Nephron (organoid): Measurements from ENCODE around the gene UTP4.
"Not testable (repeated sequence)": the region's sequence is repeated elsewhere in the genome, so short reads cannot be mapped to it uniquely, and the experiment has no call there.

Experiments
- H3K27ac Mint-ChIP-seq, 3 experiments: 2 replicates each; pipeline ENCODE4 v1.8.0; 2020; ENCODE audit warnings: mixed read lengths in 3 of 3, mild to moderate bottlenecking in 2 of 3, moderate library complexity in 1 of 3
- H3K27me3 Mint-ChIP-seq: 2 replicates; pipeline ENCODE4 v1.8.0; 2021; ENCODE audit warnings: low read depth, mild to moderate bottlenecking, moderate library complexity, mixed read lengths
- H3K36me3 Mint-ChIP-seq: 2 replicates; pipeline ENCODE4 v1.8.0; 2020; ENCODE audit warnings: low read depth, mixed read lengths
- H3K4me1 Mint-ChIP-seq: 2 replicates; pipeline ENCODE4 v1.8.0; 2020; ENCODE audit warnings: mixed read lengths
- H3K4me3 Mint-ChIP-seq, 3 experiments: 2 replicates each; pipeline ENCODE4 v1.8.0; 2020; ENCODE audit warnings: mild to moderate bottlenecking in 3 of 3, mixed read lengths in 3 of 3, moderate library complexity in 2 of 3
- H3K9me3 Mint-ChIP-seq: 2 replicates; pipeline ENCODE4 v1.8.0; 2020; ENCODE audit warnings: mixed read lengths
- TF ChIP-seq, protein P1 (sequence below), 3 experiments: fragments of 200-600 bp; sonication (generic); IDR thresholded peaks; one replicate each; pipeline ENCODE4 v1.5.0; 2021; ENCODE audit warnings: antibody characterized with exemption in 3 of 3; ENCODE audit not compliant: unreplicated experiment in 3 of 3

UTP4 gene

DNA sequence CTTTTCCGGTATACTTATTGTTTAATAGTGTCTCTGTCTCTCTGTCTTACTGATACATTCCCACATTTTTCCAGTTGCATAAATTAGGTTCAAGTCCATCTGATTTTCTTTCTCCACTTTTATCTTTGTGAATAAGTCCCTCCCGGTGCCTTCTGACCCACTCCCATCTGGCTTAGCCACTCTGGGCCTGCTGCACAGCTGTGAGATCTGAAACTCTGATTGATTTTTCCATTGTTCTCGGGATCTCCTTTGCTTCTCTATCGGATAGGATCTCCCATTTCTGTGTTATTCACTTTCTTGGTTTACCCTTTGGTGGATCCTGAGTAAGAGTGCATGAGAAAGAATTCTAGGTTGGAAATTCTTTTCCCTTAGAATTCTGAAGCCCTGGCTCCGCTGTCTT, 8.6 kb downstream of the UTP4 start:
- TF ChIP-seq, protein P1, sequence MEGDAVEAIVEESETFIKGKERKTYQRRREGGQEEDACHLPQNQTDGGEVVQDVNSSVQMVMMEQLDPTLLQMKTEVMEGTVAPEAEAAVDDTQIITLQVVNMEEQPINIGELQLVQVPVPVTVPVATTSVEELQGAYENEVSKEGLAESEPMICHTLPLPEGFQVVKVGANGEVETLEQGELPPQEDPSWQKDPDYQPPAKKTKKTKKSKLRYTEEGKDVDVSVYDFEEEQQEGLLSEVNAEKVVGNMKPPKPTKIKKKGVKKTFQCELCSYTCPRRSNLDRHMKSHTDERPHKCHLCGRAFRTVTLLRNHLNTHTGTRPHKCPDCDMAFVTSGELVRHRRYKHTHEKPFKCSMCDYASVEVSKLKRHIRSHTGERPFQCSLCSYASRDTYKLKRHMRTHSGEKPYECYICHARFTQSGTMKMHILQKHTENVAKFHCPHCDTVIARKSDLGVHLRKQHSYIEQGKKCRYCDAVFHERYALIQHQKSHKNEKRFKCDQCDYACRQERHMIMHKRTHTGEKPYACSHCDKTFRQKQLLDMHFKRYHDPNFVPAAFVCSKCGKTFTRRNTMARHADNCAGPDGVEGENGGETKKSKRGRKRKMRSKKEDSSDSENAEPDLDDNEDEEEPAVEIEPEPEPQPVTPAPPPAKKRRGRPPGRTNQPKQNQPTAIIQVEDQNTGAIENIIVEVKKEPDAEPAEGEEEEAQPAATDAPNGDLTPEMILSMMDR (IDR thresholded peaks at IDR 0.05; ENCODE audit: unreplicated experiment in 3 of 3): no peak
- Mint-ChIP-seq H3K9me3 (no peaks in the 10 kb centered on the region), H3K4me3 (no peak overlapping the region), H3K27ac (peak overlapping the region; percentile 1 to 77 (median 60)), H3K4me1 (no peaks in the 10 kb centered on the region), H3K36me3 (peaks cover 76% of the 10 kb centered on the region), H3K27me3 (no peaks in the 10 kb centered on the region)

DNA sequence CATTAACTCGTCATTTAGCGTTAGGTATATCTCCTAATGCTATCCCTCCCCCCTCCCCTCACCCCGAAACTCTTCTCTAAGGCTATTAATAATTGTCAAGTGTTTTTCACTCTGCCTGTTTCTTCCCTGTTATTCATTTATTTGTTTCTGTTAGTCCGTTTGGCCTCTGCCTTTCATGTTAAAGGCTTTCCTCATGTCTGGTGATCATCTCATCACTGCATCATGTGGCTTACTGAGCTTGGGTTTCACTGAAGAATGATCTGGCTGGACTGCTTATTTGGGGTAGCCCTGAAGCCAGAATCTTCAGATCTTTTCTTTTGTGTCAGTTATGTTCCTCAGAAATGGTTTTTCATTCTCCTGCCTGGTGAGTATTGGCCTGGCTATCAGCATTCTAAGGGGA, 9.5 kb downstream of the UTP4 start:
- Mint-ChIP-seq H3K36me3 (peaks cover 73% of the 10 kb centered on the region), H3K9me3 (no peaks in the 10 kb centered on the region), H3K4me1 (no peaks in the 10 kb centered on the region), H3K27me3 (no peaks in the 10 kb centered on the region), H3K27ac (peak overlapping the region; percentile 77 to 88 (median 84)), H3K4me3 (no peak overlapping the region)
- TF ChIP-seq, protein P1 (IDR thresholded peaks at IDR 0.05; ENCODE audit: unreplicated experiment in 3 of 3): no peak

DNA sequence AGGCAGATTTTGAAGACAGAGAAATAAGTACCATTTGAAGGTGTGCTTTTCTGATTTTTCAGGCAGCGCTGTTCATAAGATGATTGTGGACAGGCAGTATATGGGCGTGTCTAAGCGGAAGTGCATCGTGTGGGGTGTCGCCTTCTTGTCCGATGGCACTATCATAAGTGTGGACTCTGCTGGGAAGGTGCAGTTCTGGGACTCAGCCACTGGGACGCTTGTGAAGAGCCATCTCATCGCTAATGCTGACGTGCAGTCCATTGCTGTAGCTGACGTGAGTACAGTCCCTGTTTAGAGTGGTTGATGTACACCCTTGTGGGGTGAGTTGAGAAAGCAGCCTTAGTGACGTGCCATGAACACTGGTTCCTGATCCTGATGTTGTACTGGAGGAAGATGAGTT, 10.7 kb downstream of the UTP4 start:
- Mint-ChIP-seq H3K9me3 (no peaks in the 10 kb centered on the region), H3K27ac (peak overlapping the region; percentile 7 to 84 (median 77)), H3K27me3 (no peaks in the 10 kb centered on the region), H3K4me1 (no peaks in the 10 kb centered on the region), H3K4me3 (no peak overlapping the region), H3K36me3 (peaks cover 68% of the 10 kb centered on the region)
- TF ChIP-seq, protein P1 (IDR thresholded peaks at IDR 0.05; ENCODE audit: unreplicated experiment in 3 of 3): no peak

DNA sequence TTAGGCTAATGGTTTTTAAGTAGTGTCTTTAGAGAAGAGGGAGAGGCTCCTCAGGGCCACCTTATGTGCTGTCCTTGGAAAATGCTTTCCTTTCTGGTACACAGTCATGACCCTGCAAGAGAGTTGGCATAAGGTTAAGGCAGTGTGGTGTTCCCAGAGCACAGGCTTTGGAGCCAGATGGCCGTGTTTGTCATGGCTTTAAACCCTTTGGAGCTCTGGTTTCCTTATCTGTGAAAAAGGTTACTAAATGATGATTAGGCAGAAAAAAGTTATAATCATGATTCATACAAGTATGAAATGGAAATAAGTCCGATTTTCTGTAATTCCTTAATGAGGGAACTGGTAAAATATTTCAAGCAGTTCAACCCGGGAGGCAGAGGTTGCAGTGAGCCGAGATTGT, 13.2 kb downstream of the UTP4 start:
- H3K36me3 Mint-ChIP-seq: peaks cover 63% of the 10 kb centered on the region
- H3K4me1 Mint-ChIP-seq: no peaks in the 10 kb centered on the region

DNA sequence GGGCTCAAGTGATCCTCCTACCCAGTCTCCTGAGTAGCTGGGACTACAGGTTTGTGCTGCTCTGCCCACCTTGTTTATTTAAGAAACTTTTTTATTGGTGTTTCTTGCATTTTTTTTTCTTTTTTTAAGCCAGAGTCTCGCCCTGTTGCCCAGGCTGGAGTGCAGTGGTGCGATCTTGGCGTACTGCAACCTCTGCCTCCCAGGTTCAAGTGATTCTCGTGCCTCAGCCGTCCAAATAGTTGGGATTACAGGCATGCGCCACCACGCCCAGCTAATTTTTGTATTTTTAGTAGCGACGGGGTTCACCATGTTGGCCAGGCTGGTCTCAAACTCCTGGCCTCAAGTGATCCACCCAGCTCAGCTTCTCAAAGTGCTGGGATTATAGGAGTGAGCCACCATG, 17.2 kb downstream of the UTP4 start:
- peaks cover 59% of the 10 kb centered on the region for H3K36me3 Mint-ChIP-seq
- not testable (repeated sequence) for H3K4me3 Mint-ChIP-seq, H3K4me1 Mint-ChIP-seq, H3K27ac Mint-ChIP-seq, H3K27me3 Mint-ChIP-seq, H3K9me3 Mint-ChIP-seq

More for the DNA sequence above, 13.2 kb downstream of the UTP4 start:
- no peak overlapping the region for H3K4me3 Mint-ChIP-seq
- TF ChIP-seq, protein P1 (IDR thresholded peaks at IDR 0.05; ENCODE audit: unreplicated experiment in 3 of 3): no peak
- no peaks in the 10 kb centered on the region for H3K27me3 Mint-ChIP-seq
- H3K27ac Mint-ChIP-seq: no peak overlapping the region
- no peaks in the 10 kb centered on the region for H3K9me3 Mint-ChIP-seq

DNA sequence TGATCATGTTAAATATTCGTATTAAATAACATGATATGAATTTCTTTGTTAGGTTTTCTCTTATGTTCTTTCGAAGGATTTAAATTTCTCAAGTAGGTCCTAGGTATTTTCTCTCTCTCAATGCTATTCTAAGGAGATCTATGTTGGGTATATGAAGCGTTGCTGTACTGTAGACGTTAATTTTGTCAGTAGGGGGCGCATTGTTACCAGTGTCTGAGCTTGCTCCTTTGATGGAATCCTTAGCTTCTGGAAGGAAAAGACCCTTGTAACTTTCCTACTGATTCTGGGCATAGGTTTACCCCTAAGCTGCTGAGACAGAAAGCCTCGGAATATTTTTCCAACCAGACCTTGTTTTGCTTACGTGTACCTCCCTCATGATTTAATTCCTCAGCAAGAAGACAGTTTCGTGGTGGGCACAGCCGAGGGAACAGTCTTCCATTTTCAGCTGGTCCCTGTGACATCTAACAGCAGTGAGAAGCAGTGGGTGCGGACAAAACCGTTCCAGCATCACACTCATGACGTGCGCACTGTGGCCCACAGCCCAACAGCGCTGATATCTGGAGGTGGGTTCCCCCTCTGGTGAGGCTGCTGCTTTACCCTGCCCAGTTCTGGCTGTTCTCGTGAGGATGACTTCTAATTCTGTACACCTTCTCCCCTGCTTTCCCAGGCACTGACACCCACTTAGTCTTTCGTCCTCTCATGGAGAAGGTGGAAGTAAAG, 17.9 kb downstream of the UTP4 start:
- Mint-ChIP-seq H3K4me3 (no peak overlapping the region), H3K36me3 (peaks cover 61% of the 10 kb centered on the region), H3K27ac (peak overlapping the region in 1 of 3 experiments; percentile 29), H3K4me1 (no peaks in the 10 kb centered on the region), H3K9me3 (no peaks in the 10 kb centered on the region), H3K27me3 (no peaks in the 10 kb centered on the region)
- TF ChIP-seq, protein P1 (IDR thresholded peaks at IDR 0.05; ENCODE audit: unreplicated experiment in 3 of 3): peak; percentile 70 to 74 (median 71)
